Measurements from ENCODE around the gene SERPINH1.

The SERPINH1 gene

DNA sequence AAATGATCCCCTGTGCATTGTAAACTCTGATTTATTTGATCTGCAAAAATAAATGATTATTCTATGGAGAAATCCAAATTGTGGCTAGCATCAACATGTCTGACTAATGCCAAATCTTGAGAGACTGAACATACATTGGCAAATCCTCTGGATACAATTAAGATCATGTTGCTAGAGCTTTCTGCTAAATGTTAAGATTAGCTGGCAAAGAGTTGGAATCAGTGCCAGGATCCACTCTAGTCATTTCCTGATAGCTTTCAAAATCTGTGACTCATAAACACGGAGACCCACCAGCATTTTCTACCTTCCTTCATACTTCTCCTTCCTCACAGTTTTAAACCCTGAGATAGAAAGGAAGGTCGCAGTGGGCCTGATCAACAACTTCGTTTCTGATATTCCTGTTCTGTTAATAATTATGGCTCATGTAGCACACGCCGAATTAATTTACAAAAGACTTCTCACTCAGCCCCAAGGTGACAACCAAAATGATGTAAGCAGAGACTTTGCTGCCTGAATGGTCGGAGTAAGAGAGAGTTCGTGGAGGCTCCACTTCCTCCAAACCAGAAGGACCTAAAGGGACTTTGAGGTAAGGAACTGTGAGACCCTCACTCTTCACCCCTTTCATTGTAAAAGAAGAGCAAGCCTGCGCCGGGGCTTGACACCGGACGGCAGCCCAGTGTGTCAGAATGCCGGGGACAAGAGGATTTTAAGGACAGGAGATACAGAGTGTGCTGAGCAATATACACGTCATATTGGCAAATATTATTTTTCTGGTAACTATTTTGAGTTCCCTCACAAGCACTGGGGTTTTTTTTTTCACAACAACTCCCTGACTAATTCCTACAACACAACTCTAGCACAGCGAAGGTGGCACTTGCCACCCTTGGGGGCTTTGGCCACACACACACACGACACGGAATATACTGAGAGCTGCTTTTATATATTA lies 42.0 kb downstream of the SERPINH1 start:
- no peak for TF ChIP-seq CTCF (IDR thresholded peaks at IDR 0.05; ENCODE audit: insufficient read depth, low read depth, low read length, missing control alignments)
- H3K4me3 ChIP-seq (ENCODE audit: low read depth, low read length): no peak overlapping the region
- DNase-seq (ENCODE audit: low read depth): no peak

GRCh38 chr11:75606099-75606498 lies 44.0 kb downstream of the SERPINH1 start:
- no peak overlapping the region for H3K4me3 ChIP-seq (ENCODE audit: low read depth, low read length)
- no peak for DNase-seq (ENCODE audit: low read depth)
- TF ChIP-seq CTCF (IDR thresholded peaks at IDR 0.05; ENCODE audit: insufficient read depth, low read depth, low read length, missing control alignments): no peak

- DNase-seq (ENCODE audit: low read depth): no peak
- no peak for TF ChIP-seq CTCF (IDR thresholded peaks at IDR 0.05; ENCODE audit: insufficient read depth, low read depth, low read length, missing control alignments)
- H3K4me3 ChIP-seq (ENCODE audit: low read depth, low read length): no peak overlapping the region
Measured at GRCh38 chr11:75611823-75612222, 49.8 kb downstream of the SERPINH1 start.

DNA sequence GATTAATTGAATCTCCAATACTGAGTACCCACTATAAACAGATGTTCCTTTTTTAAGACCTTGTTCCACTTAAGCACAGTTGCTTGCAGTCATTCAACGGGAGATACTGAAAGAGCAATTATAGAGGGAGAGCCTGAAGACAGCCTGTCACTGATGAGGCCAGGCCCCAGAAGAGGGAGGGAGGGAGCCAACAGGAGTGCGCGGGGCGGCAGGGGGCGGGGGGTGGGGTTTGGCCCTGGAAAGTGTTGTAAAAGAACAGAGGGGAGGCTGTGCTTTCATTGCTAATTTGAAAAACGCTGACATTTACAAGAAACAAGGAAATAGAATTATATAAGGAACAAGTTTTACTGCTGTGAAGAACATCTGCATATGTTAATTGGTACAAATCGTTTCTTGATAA lies 53.7 kb downstream of the SERPINH1 start:
- no peak for TF ChIP-seq CTCF (IDR thresholded peaks at IDR 0.05; ENCODE audit: insufficient read depth, low read depth, low read length, missing control alignments)
- no peak for DNase-seq (ENCODE audit: low read depth)

GRCh38 chr11:75616281-75616680 lies 54.2 kb downstream of the SERPINH1 start:
- no peak for DNase-seq (ENCODE audit: low read depth)
- TF ChIP-seq CTCF (IDR thresholded peaks at IDR 0.05; ENCODE audit: insufficient read depth, low read depth, low read length, missing control alignments): no peak

More for the DNA sequence above, 53.7 kb downstream of the SERPINH1 start:
- no peak overlapping the region for H3K4me3 ChIP-seq (ENCODE audit: low read depth, low read length)

More at GRCh38 chr11:75616281-75616680, 54.2 kb downstream of the SERPINH1 start:
- no peak overlapping the region for H3K4me3 ChIP-seq (ENCODE audit: low read depth, low read length)

All from GM12865 (cell line).